NCI-H345 (cell line): ENCODE measurements around the gene FCER2.

Experiments
- DNase-seq: peaks from one replicate; lab custom pipeline; 2025; lab: John Stamatoyannopoulos, UW

The FCER2 gene

DNA sequence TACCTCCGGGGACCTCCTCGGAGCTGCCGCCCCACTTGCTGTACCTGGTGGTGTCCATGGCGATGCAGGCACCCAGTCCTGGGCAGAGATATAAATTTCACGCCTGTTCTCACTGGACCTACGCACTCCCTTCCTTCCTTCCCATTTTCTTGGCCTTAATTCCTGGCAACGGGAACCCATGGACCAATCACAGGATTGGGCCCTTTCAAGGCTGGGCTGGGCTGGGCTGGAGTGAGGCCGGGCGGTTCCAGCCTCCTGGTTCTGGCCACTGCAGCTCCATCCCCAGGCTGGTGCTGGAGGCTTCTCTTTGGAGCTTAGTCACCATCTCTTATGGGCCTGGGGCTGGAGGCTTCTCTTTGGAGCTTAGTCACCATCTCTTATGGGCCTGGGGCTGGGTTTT lies 30.1 kb upstream of the FCER2 start, which contains the start of gene CLEC4G:
Gene CLEC4G (minus strand): TSS at position 66 of the 400 bp plus-strand sequence. CDS start 8 bp downstream, at position 58.
- DNase-seq, result no peak

DNA sequence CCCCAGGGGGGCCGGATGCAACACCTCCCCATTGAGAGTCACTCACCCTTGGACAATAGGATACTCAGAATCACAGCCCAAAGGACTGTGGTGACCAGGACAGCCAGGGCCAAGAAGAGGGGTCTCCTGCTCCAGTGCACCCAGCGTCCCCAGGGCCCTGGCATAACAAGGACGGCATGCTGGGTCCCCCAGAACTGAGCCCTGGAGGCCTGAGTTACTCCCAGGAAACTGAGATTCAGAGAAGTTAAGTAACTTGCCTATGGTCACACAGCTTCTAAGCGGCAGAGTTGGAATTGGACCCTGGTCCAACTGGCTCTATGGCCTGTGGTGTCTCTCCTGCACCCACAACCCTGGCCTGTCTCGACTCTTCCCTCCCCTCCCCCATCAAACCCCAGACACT lies 29.7 kb upstream of the FCER2 start:
- DNase-seq, result no peak

DNA sequence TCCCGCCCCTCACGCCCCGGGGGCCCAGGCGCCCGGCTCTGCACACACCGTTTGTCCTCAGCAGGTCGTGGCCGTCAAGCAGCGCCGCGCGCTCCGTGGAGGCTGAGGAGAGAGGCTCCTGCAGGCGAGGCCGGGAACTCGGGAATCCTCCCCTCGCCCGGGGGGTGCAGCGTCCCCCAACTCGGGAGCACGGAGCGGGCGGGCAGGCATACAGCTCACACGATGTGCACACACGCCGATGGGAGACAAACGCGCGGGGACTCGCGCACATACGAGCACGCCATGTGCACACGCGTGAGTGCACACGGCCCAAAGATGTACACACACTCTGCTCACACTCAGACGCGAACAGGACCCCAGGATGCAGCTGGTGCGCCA lies 29.3 kb upstream of the FCER2 start:
- no peak for DNase-seq

DNA sequence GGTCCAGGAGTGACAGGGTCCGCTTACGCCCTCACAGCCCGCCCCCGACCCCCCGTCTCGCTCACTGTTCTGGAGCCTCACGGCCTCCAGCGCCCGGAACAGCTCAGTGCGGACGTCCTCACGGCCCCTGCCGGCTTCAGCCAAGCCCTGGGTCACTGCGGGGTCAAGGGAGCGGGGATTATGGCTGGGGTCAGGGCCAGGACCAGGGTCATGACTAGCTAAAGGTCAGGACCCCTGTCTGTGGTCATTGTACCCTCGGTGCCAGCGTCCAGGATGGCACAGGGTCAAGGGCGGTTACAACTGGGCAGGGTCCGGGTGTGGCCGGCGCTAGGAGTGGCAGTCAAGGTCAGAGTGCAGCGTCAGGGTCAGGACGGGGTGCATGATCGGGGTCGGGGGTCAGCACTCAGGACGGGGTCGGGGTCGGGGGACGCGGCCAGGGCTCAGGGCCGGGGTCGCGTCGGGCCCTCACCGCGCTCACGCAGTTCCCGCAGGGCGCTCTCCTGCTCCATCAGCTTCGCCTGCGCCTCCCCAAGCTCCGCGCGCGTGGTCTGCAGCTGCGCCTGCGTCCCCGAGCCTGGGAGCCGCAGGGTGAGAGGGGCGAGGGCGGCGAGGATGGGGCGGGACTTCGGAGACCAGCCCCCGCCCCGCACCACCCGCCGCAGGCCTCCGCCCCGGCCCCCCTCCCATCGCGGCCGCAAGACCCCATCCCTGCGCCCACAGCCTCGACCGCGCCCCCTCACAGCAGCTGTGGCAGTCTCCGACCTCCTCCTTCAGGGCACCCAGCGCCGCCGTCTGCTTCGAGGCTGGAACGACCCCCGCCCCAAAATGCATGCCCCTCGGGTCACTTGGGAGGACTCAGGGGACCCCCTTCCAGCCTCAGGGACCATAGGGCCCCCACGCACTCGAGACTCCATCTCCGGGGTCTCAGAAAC lies 28.6 kb upstream of the FCER2 start:
- no peak for DNase-seq

DNA sequence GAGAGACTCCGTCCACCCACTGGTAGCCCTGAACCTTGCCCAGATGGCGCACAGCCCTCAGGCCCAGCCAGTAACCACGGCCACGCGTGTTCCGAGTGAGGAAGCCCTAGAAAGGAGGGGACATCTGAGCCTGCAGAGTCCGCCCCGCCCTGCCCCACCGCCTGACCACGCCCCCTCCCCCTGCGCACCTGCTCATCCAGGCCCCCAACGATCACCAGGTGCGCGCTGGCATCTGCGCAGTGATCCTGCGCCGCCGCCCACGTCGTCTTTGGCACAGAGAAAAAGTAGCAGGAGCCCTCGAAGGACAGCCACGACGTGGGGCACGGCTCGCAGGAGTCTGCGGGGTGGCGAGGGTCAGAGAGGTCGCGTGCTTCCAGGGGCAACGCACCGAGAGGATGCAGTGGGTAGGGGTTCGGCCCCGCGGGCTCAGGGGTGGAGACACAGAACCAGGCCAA lies 27.9 kb upstream of the FCER2 start:
- DNase-seq, result no peak

DNA sequence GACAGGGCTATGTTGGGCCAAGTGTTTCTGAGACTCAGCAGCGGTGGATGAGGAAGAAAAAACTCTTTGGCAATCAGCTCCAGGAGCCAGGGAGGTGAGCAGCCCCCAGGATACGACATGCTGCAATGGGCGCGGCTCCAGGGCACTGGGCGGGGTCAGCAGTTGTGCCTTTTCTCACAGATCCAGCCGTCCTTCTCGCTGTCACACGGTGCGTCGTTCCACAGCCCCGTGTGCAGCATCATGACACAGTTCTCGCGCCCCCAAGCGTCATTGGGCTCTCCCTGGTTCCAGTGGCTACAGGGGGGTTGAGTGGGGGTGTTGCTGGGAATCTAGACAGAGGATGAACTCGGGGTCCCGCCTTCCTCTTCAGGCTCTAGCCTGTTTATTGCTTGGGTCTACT lies 27.3 kb upstream of the FCER2 start:
- no peak for DNase-seq

DNA sequence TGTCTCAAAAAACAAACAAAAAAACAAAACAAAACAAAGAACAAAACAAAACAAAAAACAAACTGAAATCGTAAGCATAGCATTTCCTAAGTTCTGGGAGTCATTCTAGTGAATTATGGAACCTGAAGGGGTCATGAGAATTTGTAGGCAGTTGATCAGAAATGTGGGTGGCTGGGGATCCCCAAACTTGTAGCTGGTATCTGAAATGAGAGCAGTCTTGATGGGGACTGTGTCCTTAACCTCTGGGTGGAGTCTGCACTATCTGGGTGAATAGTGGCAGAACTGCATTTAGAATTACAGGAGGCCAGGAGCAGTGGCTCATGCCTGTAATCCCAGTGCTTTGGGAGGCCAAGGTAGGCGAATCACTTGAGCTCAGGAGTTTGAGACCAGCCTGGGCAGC lies 23.9 kb upstream of the FCER2 start:
- DNase-seq, result no peak

DNA sequence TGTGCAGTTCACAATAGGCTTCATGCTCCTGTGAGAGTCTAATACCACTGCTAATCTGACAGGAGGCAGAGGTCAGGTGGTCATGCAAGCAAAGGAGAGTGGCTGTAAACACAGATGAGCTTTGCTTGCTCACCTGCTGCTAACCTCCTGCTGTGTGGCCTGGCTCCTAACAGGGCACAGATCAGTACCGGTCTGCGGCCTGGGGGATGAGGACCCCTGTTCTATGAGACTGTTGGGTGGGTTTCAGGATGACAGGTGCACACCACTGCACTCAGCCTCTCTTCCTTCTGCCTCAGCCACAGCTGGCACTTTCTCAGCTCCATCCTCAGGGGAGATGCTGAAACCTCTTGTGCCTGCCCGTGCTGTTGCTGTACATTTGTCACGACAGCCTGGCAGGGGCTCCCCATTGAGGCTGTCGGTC lies 20.3 kb upstream of the FCER2 start:
- no peak for DNase-seq

DNA sequence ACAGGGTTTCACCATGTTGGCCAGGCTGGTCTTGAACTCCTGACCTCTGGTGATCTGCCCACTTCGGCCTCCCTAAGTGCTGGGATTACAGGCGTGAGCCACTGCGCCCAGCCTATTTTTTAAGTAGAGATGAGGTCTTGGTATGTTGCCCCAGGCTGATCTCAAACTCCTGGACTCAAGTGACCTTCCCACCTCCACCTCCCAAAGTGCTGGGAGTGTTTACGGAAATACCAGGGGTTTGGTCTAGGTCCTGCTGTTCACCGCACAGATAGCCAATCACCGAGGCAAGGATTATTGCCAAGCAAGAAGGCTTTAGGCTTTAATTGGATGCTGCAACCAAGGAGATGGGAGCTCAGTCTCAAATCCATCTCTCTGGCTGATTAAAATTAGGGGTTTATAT lies 18.4 kb upstream of the FCER2 start:
- DNase-seq, result no peak

DNA sequence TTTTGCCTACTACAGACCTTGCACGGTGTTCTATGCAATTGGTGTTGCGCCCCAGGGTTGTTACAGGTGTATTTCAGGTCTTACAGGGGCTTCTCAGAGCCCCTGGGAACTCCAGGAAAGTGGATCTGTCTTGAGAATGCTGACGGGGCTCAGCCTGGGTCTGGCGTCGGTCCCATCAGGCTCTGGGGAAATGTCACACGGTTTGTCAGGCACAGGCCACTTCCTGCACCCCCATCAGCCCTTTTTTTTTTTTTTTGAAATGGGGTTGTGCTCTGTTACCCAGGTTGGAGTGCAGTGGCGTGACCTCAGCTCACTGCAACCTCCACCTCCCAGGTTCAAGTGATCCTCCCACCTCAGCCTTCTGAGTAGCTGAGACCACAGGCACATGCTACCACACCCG lies 16.7 kb upstream of the FCER2 start:
- no peak for DNase-seq

DNA sequence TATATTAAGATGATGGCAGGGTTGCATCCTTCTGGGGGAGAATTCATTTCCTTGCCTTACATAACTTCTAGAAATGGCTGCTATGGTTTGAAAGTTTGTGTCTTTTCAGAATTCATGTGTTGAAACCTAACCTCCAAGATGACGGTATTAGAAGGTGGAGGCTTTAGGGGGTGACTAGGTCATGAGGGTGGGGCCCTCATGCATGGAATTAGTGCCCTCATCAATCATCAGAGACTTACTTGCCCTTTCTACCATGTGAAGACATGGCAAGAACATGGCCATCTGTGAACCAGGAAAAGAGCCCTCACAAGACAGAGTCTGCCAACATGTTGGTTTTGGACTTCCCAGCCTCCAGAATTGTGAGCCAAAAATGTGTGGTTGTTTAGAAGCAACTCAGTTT lies 14.8 kb upstream of the FCER2 start:
- no peak for DNase-seq

DNA sequence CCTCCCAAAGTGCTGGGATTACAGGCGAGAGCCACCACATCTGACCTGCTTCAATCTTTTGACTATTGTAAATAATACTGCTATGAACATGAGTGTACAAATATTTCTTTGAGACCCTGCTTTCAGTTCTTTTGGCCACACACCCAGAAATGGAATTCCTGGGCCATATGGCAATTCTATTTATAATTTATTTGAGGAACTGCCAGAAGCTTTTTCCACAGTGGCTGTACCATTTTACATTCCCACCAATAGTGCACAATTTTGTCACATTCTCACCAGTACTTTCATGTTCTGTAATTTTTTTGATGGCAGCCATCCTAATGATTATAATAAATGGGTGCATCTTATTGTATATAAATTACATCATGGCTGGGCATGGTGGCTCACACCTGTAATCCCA lies 13.7 kb upstream of the FCER2 start:
- no peak for DNase-seq

DNA sequence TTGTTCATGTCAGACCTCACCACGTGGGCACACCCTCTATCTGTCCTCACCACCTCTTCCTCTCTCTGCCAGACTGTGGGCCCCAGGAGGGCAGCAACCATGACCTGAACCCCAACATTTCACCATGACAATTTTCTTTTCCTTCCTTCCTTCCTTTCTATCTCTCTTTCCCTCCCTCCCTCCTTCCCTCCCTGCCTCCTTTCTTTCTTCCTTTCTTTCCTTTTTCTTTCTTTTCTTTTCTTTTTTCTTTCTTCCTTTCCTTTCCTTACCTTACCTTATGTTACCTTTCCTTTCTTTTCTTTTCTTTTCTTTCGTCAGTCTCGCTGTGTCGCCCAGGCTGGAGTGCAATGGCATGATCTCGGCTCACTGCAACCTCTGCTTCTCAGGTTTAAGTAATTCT lies 8.7 kb upstream of the FCER2 start:
- no peak for DNase-seq

DNA sequence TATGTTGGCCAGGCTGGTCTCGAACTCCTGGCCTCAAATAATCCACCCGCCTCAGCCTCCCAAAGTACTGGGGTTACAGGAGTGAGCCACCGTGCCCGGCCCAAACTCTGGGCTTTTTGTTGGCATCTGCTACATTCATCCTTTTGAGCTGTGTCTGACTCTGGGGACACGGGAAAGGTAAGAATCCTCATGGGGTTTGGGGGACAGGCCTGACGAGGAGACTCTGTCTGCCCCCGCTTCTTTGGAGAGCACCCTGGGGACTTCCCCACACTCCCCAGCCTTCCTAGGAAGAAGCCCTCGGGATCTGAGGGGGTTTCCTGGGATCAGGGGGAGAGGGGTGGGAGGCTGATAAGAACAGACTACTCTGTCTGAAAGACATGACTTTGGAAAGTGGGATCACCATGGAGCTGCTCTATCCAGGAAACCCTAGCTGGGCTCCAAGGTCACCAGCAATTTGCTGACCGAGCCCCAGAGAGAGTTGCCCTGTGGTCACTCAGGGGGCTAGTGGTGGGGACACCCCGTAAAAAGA lies 8.1 kb upstream of the FCER2 start:
- DNase-seq, result no peak

DNA sequence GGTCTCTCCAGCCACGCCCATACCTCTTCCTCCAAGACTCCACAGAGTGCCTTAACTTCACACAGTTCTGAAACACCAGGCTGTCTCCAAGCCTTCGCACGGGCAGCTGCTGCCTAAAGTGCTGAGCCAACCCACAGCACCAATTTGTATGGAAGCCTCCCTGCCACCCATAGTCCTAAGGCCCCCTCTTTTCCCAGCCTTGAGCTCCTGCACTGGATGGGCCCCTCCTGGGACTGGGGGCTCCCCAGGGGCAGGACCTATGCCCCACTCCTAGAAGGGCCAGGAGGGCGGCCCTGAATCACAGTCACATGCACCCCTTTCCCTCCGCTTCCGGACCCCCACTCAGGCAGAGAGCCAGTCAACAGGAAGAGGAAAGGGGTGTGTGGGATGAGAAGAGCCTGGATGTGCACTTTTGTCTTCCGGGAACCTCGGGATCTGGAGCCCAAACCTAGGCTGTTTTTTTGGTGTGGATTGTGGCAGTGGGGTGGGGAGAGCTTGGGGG lies 5.1 kb upstream of the FCER2 start:
- no peak for DNase-seq

DNA sequence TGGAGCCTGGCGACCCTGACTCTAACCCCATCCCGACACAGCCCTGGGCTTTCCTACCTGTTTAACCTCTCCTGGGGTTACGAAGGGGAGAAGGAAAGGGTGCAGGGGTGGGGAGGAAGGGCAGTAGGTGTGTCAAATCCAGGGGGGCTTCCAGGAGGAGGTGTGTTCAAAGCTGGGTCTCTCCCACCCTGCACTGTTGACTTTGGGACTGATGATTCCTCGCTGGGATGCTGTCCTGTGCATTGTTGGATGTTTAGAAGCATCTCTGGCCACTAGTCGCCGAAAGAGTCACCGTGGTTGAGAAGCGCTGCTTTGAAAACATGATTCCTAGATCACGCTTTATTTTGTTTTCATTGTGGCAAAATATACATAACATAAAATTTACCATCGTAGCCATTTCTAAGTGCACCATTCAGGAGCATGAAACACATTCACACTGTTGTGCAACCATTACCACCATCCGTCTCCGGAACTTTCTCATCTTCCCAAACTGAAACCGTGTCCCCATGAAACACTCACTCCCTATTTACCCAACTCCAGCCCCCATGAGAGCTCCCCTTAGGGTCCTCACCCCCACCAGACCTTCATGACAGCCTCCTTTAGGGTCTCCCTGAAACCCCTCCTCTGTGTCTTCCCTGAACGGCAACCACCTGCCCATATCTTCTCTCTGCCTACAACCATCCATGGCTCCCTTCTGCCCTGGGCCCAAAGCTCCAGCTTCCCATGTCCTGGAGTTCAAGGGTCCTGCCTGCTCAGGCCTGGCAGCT lies 4.4 kb upstream of the FCER2 start:
- DNase-seq, result no peak

DNA sequence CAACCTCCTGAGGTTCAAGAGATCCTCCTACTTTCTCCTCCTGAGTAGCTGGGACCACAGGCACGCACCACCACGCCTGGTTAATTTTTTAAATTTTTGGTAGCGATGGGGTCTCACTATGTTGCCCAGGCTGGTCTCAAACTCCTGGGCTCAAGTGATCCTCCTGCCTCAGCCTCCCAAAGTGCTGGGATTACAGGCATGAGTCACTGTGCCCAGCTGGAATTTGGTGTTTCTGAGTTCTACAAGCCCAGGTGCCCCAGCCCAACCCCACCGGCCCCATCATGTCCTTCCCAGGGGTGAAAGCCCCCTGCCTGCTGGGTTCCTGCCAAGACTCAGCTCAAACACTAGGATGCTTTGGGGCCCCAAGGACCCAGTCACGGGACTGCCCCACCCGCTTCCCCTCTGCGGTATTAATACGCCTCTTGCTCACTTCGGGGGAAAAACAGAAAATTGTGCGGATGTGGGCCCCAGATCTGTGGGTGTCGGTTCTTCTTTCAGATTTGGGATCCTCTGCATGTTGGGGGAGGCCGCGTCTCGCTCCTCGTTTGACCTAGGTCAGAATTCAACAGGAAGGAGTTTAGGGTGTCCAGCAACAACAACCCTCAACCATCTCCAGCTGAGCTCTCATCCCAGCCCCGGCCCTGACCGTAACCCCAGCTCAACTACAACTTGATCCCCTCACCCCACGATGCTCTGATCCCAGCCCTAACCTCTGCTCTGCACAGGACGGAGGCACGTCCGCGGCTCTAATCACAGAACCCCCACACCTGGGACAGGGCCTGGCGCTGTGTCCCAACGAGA lies 3.7 kb upstream of the FCER2 start:
- no peak for DNase-seq

DNA sequence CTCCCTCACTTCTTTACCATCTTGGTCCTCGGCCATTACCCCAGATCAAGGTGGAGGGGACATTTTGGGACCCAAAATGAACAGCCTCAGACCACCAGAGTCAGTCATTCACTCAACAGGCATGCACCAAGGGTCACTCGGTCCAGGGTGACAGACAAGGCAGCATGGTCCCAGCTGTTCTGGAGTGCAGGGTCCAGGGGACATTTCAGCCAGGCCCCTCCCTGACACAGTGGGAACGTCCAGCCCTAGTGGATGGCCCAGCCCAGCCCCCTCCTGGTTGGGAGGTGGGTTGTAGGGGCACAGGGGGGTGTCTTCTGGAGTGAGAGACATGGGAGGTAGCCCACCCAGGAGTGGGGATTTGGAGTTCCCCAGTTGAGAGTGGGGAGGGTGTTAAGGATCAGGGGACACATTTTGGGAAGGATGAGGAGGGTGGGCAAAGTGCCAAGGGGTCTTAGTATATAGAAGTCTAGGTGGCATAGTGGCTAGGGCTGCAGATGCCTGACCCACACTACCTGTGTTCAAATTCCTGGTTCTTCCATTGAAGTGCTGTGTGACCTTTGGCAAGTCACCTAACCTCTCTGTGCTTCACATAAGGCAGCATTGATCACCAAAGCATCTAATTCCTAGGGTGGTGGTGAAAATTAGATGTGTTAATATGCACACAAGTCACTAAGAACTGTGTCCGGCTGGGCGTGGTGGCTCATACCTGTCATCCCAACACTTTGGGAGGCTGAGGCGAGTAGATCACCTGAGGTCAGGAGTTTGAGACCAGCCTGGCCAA lies 2.5 kb upstream of the FCER2 start:
- no peak for DNase-seq

DNA sequence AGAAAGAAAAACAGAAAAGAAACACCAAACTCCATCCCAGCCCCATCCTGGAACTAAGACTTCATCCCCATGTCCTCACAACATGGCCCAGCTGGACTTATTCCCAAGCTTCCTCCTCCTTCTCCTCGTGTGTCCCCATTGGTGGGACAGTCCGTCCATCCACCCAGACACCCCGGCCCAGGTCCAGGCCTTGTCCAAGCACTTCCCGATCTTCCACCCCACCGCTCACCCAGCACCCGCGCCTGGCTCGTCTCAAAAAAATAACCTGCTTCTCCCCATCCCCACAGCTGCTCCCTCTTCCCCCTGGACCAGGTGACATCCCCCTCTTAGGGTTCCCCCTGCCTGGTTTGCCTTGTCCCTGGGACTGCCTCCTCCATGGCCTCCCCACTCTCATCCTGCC lies 1.4 kb upstream of the FCER2 start:
- no peak for DNase-seq

DNA sequence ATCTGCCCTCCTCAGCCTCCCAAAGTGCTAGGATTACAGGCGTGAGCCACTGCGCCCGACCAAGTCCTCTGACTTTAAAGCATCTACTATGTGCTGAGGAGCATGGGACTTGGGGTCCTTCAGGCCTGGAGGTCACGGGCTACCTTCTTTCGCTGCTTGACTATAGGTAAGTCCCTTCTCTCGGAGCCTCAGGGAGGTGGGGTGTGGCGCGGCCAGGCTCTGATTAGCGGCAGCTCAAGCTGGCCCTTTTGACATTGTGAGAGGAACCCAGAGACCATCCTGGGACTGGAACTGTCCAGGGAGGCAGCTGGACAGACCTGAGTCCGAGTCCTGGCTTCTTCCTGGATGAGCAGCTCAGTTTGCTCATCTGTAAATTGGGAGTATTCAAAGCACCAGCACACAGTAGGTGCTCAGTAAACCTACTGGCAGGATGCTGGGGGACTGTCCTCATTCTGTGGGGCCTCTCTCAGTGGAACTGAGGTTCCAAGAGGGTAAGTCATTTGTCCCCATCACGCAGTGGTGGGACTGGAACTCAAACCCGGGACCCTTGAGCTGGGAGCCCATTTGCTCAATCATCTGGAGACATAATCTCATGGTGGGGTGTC lies 780 bp downstream of the FCER2 start:
- no peak for DNase-seq
